ENCODE results near the gene CHSY3.

The CHSY3 gene

DNA sequence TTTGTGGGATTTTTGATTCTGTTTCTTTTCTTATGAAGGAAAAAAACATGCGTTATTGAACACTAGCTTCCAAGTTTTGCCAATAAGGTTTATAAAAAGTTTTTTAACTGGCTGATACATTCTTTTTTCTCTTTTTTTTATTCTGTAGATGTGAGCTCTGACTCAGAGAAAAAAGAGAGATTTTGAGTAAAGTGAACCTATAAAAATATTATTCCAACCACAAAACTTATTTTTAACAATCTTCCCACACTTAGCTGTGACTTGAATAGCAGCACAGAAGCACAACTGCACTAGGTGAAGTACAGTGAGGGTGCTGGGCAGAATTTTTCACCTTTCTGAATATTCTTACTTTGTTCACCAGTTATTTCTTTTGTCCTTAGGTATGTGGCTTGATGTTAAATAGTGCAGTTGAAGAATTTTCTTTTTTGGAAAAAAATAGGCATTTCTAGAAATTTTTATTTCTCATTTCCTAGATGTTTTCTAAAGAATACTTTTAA is 41.6 kb downstream of the CHSY3 start:
- Histone ChIP-seq H3K9me3 (ENCODE audit: insufficient read depth, low read depth, low read length) (no peaks in the 10 kb centered on the region), H3K4me1 (ENCODE audit: insufficient read depth, low read length) (no peaks in the 10 kb centered on the region), H3K4me3 (ENCODE audit: low read length) (no peak overlapping the region), H3K9ac (ENCODE audit: low read depth, low read length) (no peak overlapping the region), H3K36me3 (ENCODE audit: insufficient read depth, low read length) (no peaks in the 10 kb centered on the region), H3K27me3 (ENCODE audit: insufficient read depth, low read length) (no peaks in the 10 kb centered on the region), H3K27ac (ENCODE audit: low read depth, low read length) (no peak overlapping the region)
- WGBS, result 100% methylated on average over 1 of the region's 1 CpG

DNA sequence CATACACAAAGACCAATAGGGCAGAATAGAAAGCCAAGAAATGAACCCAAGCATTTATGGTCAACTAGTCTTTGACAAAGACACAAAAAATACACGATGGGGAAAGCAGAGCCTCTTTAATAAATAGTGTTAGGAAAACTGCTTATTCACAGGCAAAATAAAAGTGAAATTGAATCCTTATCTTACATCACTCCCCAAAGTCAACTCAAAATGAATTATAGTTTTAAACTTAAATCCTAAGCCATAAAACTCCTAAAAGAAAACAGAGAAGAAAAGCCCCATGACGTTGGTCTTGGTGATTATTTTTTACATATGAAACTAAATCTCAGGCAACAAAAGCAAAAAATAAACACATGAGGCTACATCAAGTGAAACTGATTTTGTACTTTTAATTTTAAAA is 46.8 kb downstream of the CHSY3 start:
- H3K27me3 ChIP-seq (ENCODE audit: insufficient read depth, low read length), result no peaks in the 10 kb centered on the region
- H3K36me3 ChIP-seq (ENCODE audit: insufficient read depth, low read length), result no peaks in the 10 kb centered on the region
- H3K4me3 ChIP-seq (ENCODE audit: low read length), result no peak overlapping the region
- H3K27ac ChIP-seq (ENCODE audit: low read depth, low read length), result no peak overlapping the region
- no peaks in the 10 kb centered on the region for H3K9me3 ChIP-seq (ENCODE audit: insufficient read depth, low read depth, low read length)
- no peak overlapping the region for H3K9ac ChIP-seq (ENCODE audit: low read depth, low read length)
- H3K4me1 ChIP-seq (ENCODE audit: insufficient read depth, low read length), result no peaks in the 10 kb centered on the region
- WGBS, result no CpG with 5 or more reads among the region's 2 CpGs

DNA sequence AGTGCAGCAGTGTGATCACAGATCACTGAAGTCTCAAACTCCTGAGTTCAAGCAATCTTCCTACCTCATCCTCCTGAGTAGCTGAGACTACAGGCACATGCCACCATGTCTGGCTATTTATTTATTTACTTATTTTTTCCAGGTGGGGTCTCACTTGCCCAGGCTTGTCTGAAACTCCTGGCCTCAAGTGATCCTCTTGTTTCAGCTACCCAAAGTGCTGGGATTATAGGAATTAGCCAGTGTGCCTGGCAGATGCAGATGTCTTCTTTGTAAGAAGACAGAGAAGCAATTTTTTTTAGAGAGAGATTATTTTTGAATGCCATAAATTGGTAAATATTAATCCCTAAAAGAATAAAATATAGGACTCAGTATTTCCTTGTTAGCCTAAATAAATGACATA is 54.3 kb downstream of the CHSY3 start:
- no peaks in the 10 kb centered on the region for H3K27me3 ChIP-seq (ENCODE audit: insufficient read depth, low read length)
- no peaks in the 10 kb centered on the region for H3K36me3 ChIP-seq (ENCODE audit: insufficient read depth, low read length)
- H3K4me3 ChIP-seq (ENCODE audit: low read length), result no peak overlapping the region
- no peaks in the 10 kb centered on the region for H3K9me3 ChIP-seq (ENCODE audit: insufficient read depth, low read depth, low read length)
- no peaks in the 10 kb centered on the region for H3K4me1 ChIP-seq (ENCODE audit: insufficient read depth, low read length)
- no peak overlapping the region for H3K27ac ChIP-seq (ENCODE audit: low read depth, low read length)
- no peak overlapping the region for H3K9ac ChIP-seq (ENCODE audit: low read depth, low read length)

DNA sequence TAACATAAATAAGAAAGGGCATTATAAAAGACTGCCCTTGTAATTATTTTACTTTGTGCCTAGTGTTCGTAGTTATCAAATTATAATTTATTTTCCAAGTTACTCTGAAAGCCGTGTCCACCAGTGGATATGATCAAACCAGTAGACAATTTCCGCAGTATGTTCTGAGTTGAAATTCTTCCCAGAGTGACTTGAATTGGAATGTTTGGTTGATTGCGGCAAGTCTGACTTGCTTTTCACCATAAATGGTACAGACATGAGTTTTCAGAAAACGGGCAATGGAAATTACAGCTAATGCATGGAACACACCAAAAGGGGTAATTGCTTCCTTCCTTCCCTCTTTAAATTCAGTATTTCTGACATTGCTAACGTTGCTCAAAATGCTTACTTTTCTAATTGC is 56.6 kb downstream of the CHSY3 start:
- Histone ChIP-seq H3K27ac (ENCODE audit: low read depth, low read length) (no peak overlapping the region), H3K36me3 (ENCODE audit: insufficient read depth, low read length) (no peaks in the 10 kb centered on the region), H3K4me1 (ENCODE audit: insufficient read depth, low read length) (no peaks in the 10 kb centered on the region), H3K9ac (ENCODE audit: low read depth, low read length) (no peak overlapping the region), H3K27me3 (ENCODE audit: insufficient read depth, low read length) (no peaks in the 10 kb centered on the region), H3K4me3 (ENCODE audit: low read length) (no peak overlapping the region), H3K9me3 (ENCODE audit: insufficient read depth, low read depth, low read length) (no peaks in the 10 kb centered on the region)
- 95% methylated on average over 6 of the region's 6 CpGs for WGBS

DNA sequence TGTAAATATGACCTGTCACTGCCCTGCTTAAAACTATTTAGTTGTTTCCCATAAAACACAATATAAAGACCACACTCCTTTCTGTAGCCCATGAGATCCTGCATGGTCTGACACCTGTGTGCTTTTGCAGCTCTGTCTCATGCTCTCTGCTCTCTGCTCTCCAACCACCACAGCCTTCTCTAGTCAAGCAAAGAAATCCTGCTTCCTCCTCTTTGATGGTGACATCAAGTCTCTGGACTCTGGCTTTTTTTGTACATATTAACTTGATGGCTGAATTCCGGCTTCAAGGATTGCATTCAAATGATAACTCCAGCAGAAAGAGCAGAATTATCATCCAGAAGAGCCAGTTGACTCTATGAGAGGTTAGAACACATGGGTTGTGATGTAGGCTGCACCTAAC is 58.2 kb downstream of the CHSY3 start:
- no peak overlapping the region for H3K9ac ChIP-seq (ENCODE audit: low read depth, low read length)
- no peaks in the 10 kb centered on the region for H3K9me3 ChIP-seq (ENCODE audit: insufficient read depth, low read depth, low read length)
- no peaks in the 10 kb centered on the region for H3K4me1 ChIP-seq (ENCODE audit: insufficient read depth, low read length)
- H3K27ac ChIP-seq (ENCODE audit: low read depth, low read length), result no peak overlapping the region
- H3K27me3 ChIP-seq (ENCODE audit: insufficient read depth, low read length), result no peaks in the 10 kb centered on the region
- 96% methylated on average over 1 of the region's 1 CpG for WGBS
- no peaks in the 10 kb centered on the region for H3K36me3 ChIP-seq (ENCODE audit: insufficient read depth, low read length)
- H3K4me3 ChIP-seq (ENCODE audit: low read length), result no peak overlapping the region

DNA sequence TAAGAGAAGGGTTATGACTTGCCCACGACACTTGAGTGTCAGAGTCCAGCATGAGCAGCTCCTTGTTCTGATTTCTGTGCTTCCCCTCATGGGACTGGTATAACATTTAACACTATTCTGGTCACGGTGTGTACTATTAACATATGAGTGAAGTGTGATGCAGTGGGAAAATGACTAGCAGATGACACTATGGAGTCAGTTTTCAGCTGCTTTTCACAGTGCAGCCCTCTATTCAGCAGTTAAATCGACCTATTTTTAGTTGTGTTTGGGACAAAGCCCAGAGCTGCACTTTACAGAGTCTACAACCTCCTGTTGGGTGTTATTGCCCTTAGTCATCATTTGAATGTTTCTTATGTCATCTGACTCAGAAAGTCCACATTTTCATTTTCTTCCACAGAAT is 59.1 kb downstream of the CHSY3 start:
- Histone ChIP-seq H3K9ac (ENCODE audit: low read depth, low read length) (no peak overlapping the region), H3K27ac (ENCODE audit: low read depth, low read length) (no peak overlapping the region), H3K4me3 (ENCODE audit: low read length) (no peak overlapping the region), H3K9me3 (ENCODE audit: insufficient read depth, low read depth, low read length) (no peaks in the 10 kb centered on the region), H3K36me3 (ENCODE audit: insufficient read depth, low read length) (no peaks in the 10 kb centered on the region), H3K27me3 (ENCODE audit: insufficient read depth, low read length) (no peaks in the 10 kb centered on the region), H3K4me1 (ENCODE audit: insufficient read depth, low read length) (no peaks in the 10 kb centered on the region)
- 89% methylated on average over 3 of the region's 3 CpGs for WGBS

DNA sequence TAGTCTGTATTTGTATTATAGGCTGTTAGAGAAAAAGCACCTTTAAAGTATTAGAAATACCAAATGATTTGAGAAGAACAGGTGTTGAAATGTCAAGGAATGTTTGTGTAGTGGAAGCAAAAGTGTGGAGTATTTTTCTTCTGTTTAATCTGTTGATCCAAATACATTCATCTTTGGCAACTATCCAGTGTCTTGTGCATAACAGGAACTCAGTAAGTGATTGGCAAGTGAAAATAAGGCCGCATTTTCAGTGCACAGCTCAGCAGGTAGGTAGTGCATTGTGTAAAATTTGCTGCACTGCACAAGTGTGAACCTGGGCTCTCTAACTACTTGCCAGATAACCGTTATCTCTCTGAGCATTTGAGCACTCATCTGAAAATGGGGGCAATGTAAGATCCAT is 61.8 kb downstream of the CHSY3 start:
- Histone ChIP-seq H3K27ac (ENCODE audit: low read depth, low read length) (no peak overlapping the region), H3K9me3 (ENCODE audit: insufficient read depth, low read depth, low read length) (no peaks in the 10 kb centered on the region), H3K27me3 (ENCODE audit: insufficient read depth, low read length) (no peaks in the 10 kb centered on the region), H3K36me3 (ENCODE audit: insufficient read depth, low read length) (no peaks in the 10 kb centered on the region), H3K4me1 (ENCODE audit: insufficient read depth, low read length) (no peaks in the 10 kb centered on the region), H3K4me3 (ENCODE audit: low read length) (no peak overlapping the region), H3K9ac (ENCODE audit: low read depth, low read length) (no peak overlapping the region)
- 95% methylated on average over 2 of the region's 2 CpGs for WGBS

DNA sequence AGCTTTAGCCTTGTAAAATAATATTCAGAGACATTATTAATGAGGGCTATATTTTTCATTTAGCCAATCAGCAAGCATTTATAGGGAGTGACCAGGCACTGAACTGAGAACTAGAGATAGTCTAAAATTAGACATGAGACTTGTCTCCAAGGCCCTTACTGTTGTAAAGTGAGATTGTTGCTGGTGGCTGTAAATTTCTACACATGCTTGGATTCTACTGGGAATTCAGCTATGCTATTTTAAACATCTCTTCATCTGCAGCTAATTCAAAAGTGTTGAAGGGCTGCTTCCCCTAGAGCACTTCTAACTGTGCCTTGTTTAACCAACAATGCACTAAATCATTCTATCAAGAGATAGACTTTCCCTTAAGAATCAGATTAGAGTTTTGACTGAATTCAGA is 67.4 kb downstream of the CHSY3 start:
- Histone ChIP-seq H3K27me3 (ENCODE audit: insufficient read depth, low read length) (no peaks in the 10 kb centered on the region), H3K27ac (ENCODE audit: low read depth, low read length) (no peak overlapping the region), H3K36me3 (ENCODE audit: insufficient read depth, low read length) (no peaks in the 10 kb centered on the region), H3K4me1 (ENCODE audit: insufficient read depth, low read length) (no peaks in the 10 kb centered on the region), H3K9me3 (ENCODE audit: insufficient read depth, low read depth, low read length) (no peaks in the 10 kb centered on the region), H3K4me3 (ENCODE audit: low read length) (no peak overlapping the region), H3K9ac (ENCODE audit: low read depth, low read length) (no peak overlapping the region)

DNA sequence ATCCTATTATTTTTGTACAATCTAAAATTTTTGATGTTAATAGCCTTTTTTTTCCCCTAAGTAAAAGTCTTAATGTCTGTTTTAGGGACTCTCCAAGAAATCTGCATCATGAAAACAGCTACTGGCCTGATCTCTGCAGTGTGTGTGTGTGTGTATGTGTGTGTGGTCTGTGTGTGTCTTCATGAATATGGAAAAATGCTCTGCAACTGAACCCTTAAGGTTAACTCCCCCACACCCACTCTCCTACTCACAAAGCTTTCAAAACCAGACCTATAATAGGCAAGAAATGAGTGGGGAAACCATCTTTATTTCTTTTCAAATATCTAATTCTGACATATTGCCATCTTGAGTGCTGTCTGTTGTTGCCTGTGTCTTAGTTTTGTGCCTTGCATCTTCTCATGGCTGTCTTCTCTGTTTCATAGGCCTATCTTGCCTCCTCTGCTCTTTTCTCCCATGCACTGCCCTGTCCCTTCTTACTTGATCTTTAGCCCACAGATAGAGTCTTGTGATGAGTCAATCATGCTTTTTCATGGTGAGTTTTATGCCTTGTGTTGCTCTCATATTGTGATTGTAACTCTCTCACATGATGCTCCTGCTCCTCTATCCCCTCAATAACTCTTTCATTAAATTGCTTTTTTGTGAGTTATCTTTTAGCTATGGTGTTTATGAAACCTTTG is 68.3 kb downstream of the CHSY3 start:
- H3K4me3 ChIP-seq (ENCODE audit: low read length), result no peak overlapping the region
- no peak overlapping the region for H3K9ac ChIP-seq (ENCODE audit: low read depth, low read length)
- no peaks in the 10 kb centered on the region for H3K9me3 ChIP-seq (ENCODE audit: insufficient read depth, low read depth, low read length)
- no peak overlapping the region for H3K27ac ChIP-seq (ENCODE audit: low read depth, low read length)
- H3K27me3 ChIP-seq (ENCODE audit: insufficient read depth, low read length), result no peaks in the 10 kb centered on the region
- no peaks in the 10 kb centered on the region for H3K4me1 ChIP-seq (ENCODE audit: insufficient read depth, low read length)
- no peaks in the 10 kb centered on the region for H3K36me3 ChIP-seq (ENCODE audit: insufficient read depth, low read length)

DNA sequence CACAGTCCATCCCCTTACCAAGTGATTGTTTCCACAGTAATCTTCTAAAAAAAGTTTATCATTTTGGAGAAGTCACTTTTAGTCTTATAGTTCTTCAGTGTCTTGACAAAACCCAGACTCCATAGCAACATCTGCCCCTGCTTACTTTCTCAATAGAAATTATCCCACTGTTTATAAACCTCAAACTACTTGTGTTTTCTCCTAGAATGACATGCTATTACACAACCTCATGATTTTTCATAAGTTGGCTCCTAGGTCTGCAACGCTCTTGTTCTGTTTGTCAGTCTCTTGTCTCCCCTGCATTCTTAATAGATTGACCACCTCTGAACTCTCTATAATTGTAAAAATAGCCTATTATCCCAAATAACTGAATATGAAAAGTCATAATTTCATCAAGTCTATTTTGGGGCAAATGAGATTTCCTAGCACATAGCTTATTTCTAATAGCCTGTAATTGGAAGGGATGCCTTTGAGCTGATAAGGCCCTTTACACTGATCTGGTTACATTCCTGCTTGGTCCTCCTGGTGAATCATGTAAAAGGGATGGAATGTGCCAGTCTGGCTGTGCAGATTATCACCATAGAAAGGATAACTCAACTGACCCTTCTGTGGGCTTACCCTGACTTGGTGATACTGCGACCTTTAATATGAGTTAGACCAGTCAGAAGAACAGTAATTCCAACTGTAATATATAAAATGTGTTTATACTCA is 69.6 kb downstream of the CHSY3 start:
- Histone ChIP-seq H3K4me1 (ENCODE audit: insufficient read depth, low read length) (no peaks in the 10 kb centered on the region), H3K9ac (ENCODE audit: low read depth, low read length) (no peak overlapping the region), H3K27me3 (ENCODE audit: insufficient read depth, low read length) (no peaks in the 10 kb centered on the region), H3K9me3 (ENCODE audit: insufficient read depth, low read depth, low read length) (no peaks in the 10 kb centered on the region), H3K4me3 (ENCODE audit: low read length) (no peak overlapping the region), H3K27ac (ENCODE audit: low read depth, low read length) (no peak overlapping the region), H3K36me3 (ENCODE audit: insufficient read depth, low read length) (no peaks in the 10 kb centered on the region)
- 88% methylated on average over 2 of the region's 2 CpGs for WGBS

DNA sequence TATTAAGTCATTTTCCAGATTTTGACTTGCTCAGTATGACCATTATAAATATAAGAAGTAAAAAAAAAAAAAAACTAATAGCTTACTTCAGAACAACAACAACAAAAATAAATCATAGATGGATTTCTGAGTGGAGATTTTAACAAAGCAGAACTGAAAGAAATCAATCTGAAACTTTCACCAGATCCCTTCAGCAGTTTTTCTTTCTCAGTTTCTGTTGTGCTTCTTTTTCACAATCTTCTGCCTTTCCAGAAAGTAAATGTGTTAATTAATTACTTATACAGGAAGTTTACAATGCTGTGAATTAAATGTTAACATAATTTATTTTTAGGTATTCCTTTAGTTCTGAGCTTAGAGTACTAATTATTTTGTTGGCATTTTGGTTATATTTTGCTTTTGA is 73.5 kb downstream of the CHSY3 start:
- Histone ChIP-seq H3K27me3 (ENCODE audit: insufficient read depth, low read length) (no peaks in the 10 kb centered on the region), H3K36me3 (ENCODE audit: insufficient read depth, low read length) (no peaks in the 10 kb centered on the region), H3K9ac (ENCODE audit: low read depth, low read length) (no peak overlapping the region), H3K4me3 (ENCODE audit: low read length) (no peak overlapping the region), H3K4me1 (ENCODE audit: insufficient read depth, low read length) (no peaks in the 10 kb centered on the region), H3K9me3 (ENCODE audit: insufficient read depth, low read depth, low read length) (no peaks in the 10 kb centered on the region), H3K27ac (ENCODE audit: low read depth, low read length) (no peak overlapping the region)

DNA sequence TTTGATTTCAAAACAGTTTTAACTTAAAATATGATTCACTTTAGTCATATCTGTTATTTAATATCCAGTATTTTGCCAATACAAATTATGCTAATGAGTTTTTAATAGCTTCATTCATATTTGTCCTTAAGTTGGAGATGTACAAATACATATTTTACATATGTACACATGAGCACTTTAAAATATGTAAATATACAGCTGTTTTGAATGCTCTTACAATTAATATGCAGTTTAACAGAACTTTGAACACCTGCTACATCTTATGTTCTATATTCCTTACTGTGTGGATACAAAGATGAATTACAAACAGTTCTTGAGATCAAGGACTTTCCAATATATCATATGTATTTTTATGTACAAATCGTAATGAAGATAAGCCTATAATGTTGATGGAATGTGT is 74.0 kb downstream of the CHSY3 start:
- no CpG with 5 or more reads among the region's 1 CpG for WGBS
- Histone ChIP-seq H3K9ac (ENCODE audit: low read depth, low read length) (no peak overlapping the region), H3K27ac (ENCODE audit: low read depth, low read length) (no peak overlapping the region), H3K27me3 (ENCODE audit: insufficient read depth, low read length) (no peaks in the 10 kb centered on the region), H3K9me3 (ENCODE audit: insufficient read depth, low read depth, low read length) (no peaks in the 10 kb centered on the region), H3K4me3 (ENCODE audit: low read length) (no peak overlapping the region), H3K36me3 (ENCODE audit: insufficient read depth, low read length) (no peaks in the 10 kb centered on the region), H3K4me1 (ENCODE audit: insufficient read depth, low read length) (no peaks in the 10 kb centered on the region)

All from HUES64 (cell line).